ENCODE results near the gene PPP3CA. TPM values are rescaled to one million over a fixed set of nuclear protein-coding genes. Genes with fewer than 3 reads are reported as not detected.

PPP3CA gene
- total RNA-seq, 1 experiment from 2014 or later: 133 TPM

GRCh38 chr4:101032541-101032940 is 314.8 kb downstream of the PPP3CA start:
- no peak for ATAC-seq
- Histone ChIP-seq H3K9me2 (ENCODE audit: insufficient read depth) (no peaks in the 10 kb centered on the region), H3K36me3 (ENCODE audit: control insufficient read depth in 1 of 2, insufficient read depth in 2 of 2, low read length in 2 of 2) (peaks cover 4 to 5% of the 10 kb centered on the region in 2 experiments; a peak in 3 of 4 replicates), H3K4me1 (ENCODE audit: control insufficient read depth in 1 of 2, insufficient read depth in 2 of 2, low read length in 2 of 2) (peaks cover 49 to 75% of the 10 kb centered on the region in 2 experiments), H4K20me1 (ENCODE audit: insufficient read depth) (no peaks in the 10 kb centered on the region), H2AFZ (ENCODE audit: low read depth, low read length, poor library complexity, severe bottlenecking) (no peak overlapping the region), H3K9me3 (ENCODE audit: control insufficient read depth in 1 of 2, insufficient read depth in 1 of 2, low read depth in 1 of 2, low read length in 2 of 2) (no peaks in the 10 kb centered on the region), H3K27me3 (ENCODE audit: insufficient read depth, low read length) (no peaks in the 10 kb centered on the region), H3K4me3 (replicated peaks in 1 of 2; ENCODE audit: low read depth in 1 of 2, low read length in 2 of 2) (no peak overlapping the region), H3K27ac (ENCODE audit: low read depth, low read length) (no peak overlapping the region), H3K9ac (ENCODE audit: low read length) (no peak overlapping the region), H3K79me2 (ENCODE audit: insufficient read depth, low read length) (no peaks in the 10 kb centered on the region), H3K4me2 (ENCODE audit: low read length) (no peak overlapping the region)
- intact Hi-C loops (cut with micrococcal nuclease): no loop called here
- TF ChIP-seq REST (IDR thresholded peaks at IDR 0.05; ENCODE audit: low read depth) (no peak), ELF1 (IDR thresholded peaks at IDR 0.05; ENCODE audit: borderline replicate concordance, low read depth) (no peak), POLR2AphosphoS5 (IDR thresholded peaks at IDR 0.05; ENCODE audit: low read depth, low read length) (no peak), POLR2A (IDR thresholded peaks at IDR 0.05; ENCODE audit: borderline replicate concordance, extremely low read depth, insufficient read depth, insufficient read length) (no peak), TCF7L2 (IDR thresholded peaks at IDR 0.05; ENCODE audit: borderline replicate concordance, extremely low read depth, insufficient read depth, insufficient read length) (no peak), EZH2 (IDR thresholded peaks at IDR 0.05) (no peak), FOSL1 (IDR thresholded peaks at IDR 0.05; ENCODE audit: low read depth) (no peak), SIN3A (IDR thresholded peaks at IDR 0.05; ENCODE audit: low read depth) (no peak), EGR1 (IDR thresholded peaks at IDR 0.05; ENCODE audit: low read depth) (no peak), ATF3 (IDR thresholded peaks at IDR 0.05) (no peak), ZFX (IDR thresholded peaks at IDR 0.05) (no peak), CBX3 (IDR thresholded peaks at IDR 0.05; ENCODE audit: low read depth) (no peak), ZBTB33 (IDR thresholded peaks at IDR 0.05; ENCODE audit: extremely low read depth, insufficient replicate concordance, low read length) (no peak), CEBPB (IDR thresholded peaks at IDR 0.05; ENCODE audit: low read depth) (no peak), EZH2phosphoT487 (IDR thresholded peaks at IDR 0.05; ENCODE audit: borderline replicate concordance) (no peak), YY1 (IDR thresholded peaks at IDR 0.05; ENCODE audit: extremely low read depth, insufficient replicate concordance, low read depth, low read length) (no peak), ZNF274 (IDR thresholded peaks at IDR 0.05; ENCODE audit: low read depth, low read length) (no peak), MAX (IDR thresholded peaks at IDR 0.05) (no peak)
- ChIA-PET RAD21 (ENCODE audit: low non-redundant PET in 1 of 2, low total read pairs in 2 of 2, uncharacterized antibody in 2 of 2, unreplicated experiment in 2 of 2) (no interaction called here), POLR2A (interaction anchor here (1.4 kb wide), 1 partner anchor 82 kb away, joined by 4 read pairs; no protein-coding TSS in a partner anchor), CTCF (no interaction called here)
- DNase-seq (ENCODE audit: low read depth, low spot score): no peak
- BruUV-seq (replicated peaks): no TSS peak

All from HCT116 (cell line).